Measurements from ENCODE around the gene DUSP28.
"Not testable (repeated sequence)": the region's sequence is repeated elsewhere in the genome, so short reads cannot be mapped to it uniquely, and the experiment has no call there.

DUSP28 gene

GRCh38 chr2:240522406-240522805, 37.8 kb upstream of the DUSP28 start:
- no peak for DNase-seq
- TF ChIP-seq GATA1 (IDR thresholded peaks at IDR 0.05; ENCODE audit: low read depth, low read length) (no peak), POLR2A (IDR thresholded peaks at IDR 0.05; ENCODE audit: low read length) (no peak)

- TF ChIP-seq GATA1 (IDR thresholded peaks at IDR 0.05; ENCODE audit: low read depth, low read length) (no peak), POLR2A (IDR thresholded peaks at IDR 0.05; ENCODE audit: low read length) (no peak)
- DNase-seq, result no peak
Observed at GRCh38 chr2:240523451-240524281, 36.5 kb upstream of the DUSP28 start.

GRCh38 chr2:240524963-240525718, 35.0 kb upstream of the DUSP28 start:
- no peak for DNase-seq
- TF ChIP-seq GATA1 (IDR thresholded peaks at IDR 0.05; ENCODE audit: low read depth, low read length) (no peak), POLR2A (IDR thresholded peaks at IDR 0.05; ENCODE audit: low read length) (no peak)

- no peak for DNase-seq
- no peak for TF ChIP-seq GATA1 (IDR thresholded peaks at IDR 0.05; ENCODE audit: low read depth, low read length)
- TF ChIP-seq POLR2A (IDR thresholded peaks at IDR 0.05; ENCODE audit: low read length), result no peak
Observed at GRCh38 chr2:240525802-240526201, 34.4 kb upstream of the DUSP28 start.

GRCh38 chr2:240526521-240526920, 33.6 kb upstream of the DUSP28 start:
- TF ChIP-seq POLR2A (IDR thresholded peaks at IDR 0.05; ENCODE audit: low read length) (no peak), GATA1 (IDR thresholded peaks at IDR 0.05; ENCODE audit: low read depth, low read length) (no peak)
- no peak for DNase-seq

- no peak for TF ChIP-seq POLR2A (IDR thresholded peaks at IDR 0.05; ENCODE audit: low read length)
- TF ChIP-seq GATA1 (IDR thresholded peaks at IDR 0.05; ENCODE audit: low read depth, low read length), result no peak
- no peak for DNase-seq
Observed at GRCh38 chr2:240527153-240527750, 32.9 kb upstream of the DUSP28 start.

GRCh38 chr2:240528406-240529040, 31.6 kb upstream of the DUSP28 start:
- DNase-seq, result no peak
- TF ChIP-seq POLR2A (IDR thresholded peaks at IDR 0.05; ENCODE audit: low read length), result no peak
- no peak for TF ChIP-seq GATA1 (IDR thresholded peaks at IDR 0.05; ENCODE audit: low read depth, low read length)

- TF ChIP-seq POLR2A (IDR thresholded peaks at IDR 0.05; ENCODE audit: low read length) (no peak), GATA1 (IDR thresholded peaks at IDR 0.05; ENCODE audit: low read depth, low read length) (no peak)
- DNase-seq, result no peak
Observed at GRCh38 chr2:240529344-240529999, 30.7 kb upstream of the DUSP28 start.

GRCh38 chr2:240530181-240530580, 30.0 kb upstream of the DUSP28 start:
- DNase-seq, result no peak
- TF ChIP-seq POLR2A (IDR thresholded peaks at IDR 0.05; ENCODE audit: low read length), result no peak
- no peak for TF ChIP-seq GATA1 (IDR thresholded peaks at IDR 0.05; ENCODE audit: low read depth, low read length)

- TF ChIP-seq POLR2A (IDR thresholded peaks at IDR 0.05; ENCODE audit: low read length) (no peak), GATA1 (IDR thresholded peaks at IDR 0.05; ENCODE audit: low read depth, low read length) (no peak)
- no peak for DNase-seq
Observed at GRCh38 chr2:240531038-240531437, 29.1 kb upstream of the DUSP28 start.

- peak in 1 of 2 experiments; percentile 9 for DNase-seq
- no peak for TF ChIP-seq GATA1 (IDR thresholded peaks at IDR 0.05; ENCODE audit: low read depth, low read length)
- no peak for TF ChIP-seq POLR2A (IDR thresholded peaks at IDR 0.05; ENCODE audit: low read length)
Observed at GRCh38 chr2:240532031-240532775, 28.0 kb upstream of the DUSP28 start.

GRCh38 chr2:240538031-240538780, 22.0 kb upstream of the DUSP28 start:
- no peak for TF ChIP-seq GATA1 (IDR thresholded peaks at IDR 0.05; ENCODE audit: low read depth, low read length)
- no peak for TF ChIP-seq POLR2A (IDR thresholded peaks at IDR 0.05; ENCODE audit: low read length)
- no peak for DNase-seq

- DNase-seq, result not testable (repeated sequence)
Observed at GRCh38 chr2:240539101-240539500, 21.1 kb upstream of the DUSP28 start.

Measured in erythroblast (primary cell).